SK-N-SH treated with all-trans-retinoic acid at 6 μM for 48 hours (cell line): Measurements from ENCODE around the gene HAPLN3.

Source experiments
- ARNTL ChIP-seq: fragments of 450-650 bp; formaldehyde crosslinking; IDR thresholded peaks from 2 replicates; pipeline ENCODE4 v1.5.0; 2020; ENCODE audit warnings: low read depth, mild to moderate bottlenecking, moderate library complexity, borderline replicate concordance
- BACH2 ChIP-seq: fragments of 250-450 bp; sonication (Bioruptor Pico); IDR thresholded peaks from 2 replicates; pipeline ENCODE4 v1.9.0; 2021; ENCODE audit warnings: mild to moderate bottlenecking, borderline replicate concordance
- PATZ1 ChIP-seq: fragments of 250-450 bp; sonication (Bioruptor Pico); IDR thresholded peaks from 2 replicates; pipeline ENCODE4 v1.8.0; 2020; ENCODE audit warnings: mild to moderate bottlenecking, moderate library complexity, borderline replicate concordance
- SNAI2 ChIP-seq: fragments of 250-450 bp; sonication (Bioruptor Pico); IDR thresholded peaks from 2 replicates; pipeline ENCODE4 v1.5.0; 2020; ENCODE audit warnings: mild to moderate bottlenecking, moderate library complexity
- TSHZ2 ChIP-seq: fragments of 250-450 bp; sonication (Bioruptor Pico); IDR thresholded peaks from 2 replicates; pipeline ENCODE4 v1.5.0; 2020; ENCODE audit warnings: mild to moderate bottlenecking, moderate library complexity
- ZFP30 ChIP-seq: fragments of 450-650 bp; formaldehyde crosslinking; IDR thresholded peaks from 2 replicates; pipeline ENCODE4 v1.5.0; 2022; ENCODE audit warnings: mild to moderate bottlenecking, moderate library complexity
- ZNF70 ChIP-seq: fragments of 450-650 bp; formaldehyde crosslinking; IDR thresholded peaks from 2 replicates; pipeline ENCODE4 v1.5.0; 2020; ENCODE audit warnings: mild to moderate bottlenecking, moderate library complexity

- TF ChIP-seq ARNTL (CRISPR knock-in tag) (no peak), PATZ1 (CRISPR knock-in tag) (no peak), BACH2 (no peak), ZFP30 (CRISPR knock-in tag) (no peak), TSHZ2 (CRISPR knock-in tag) (no peak), SNAI2 (CRISPR knock-in tag) (no peak), ZNF70 (CRISPR knock-in tag) (no peak)
Measured at GRCh38 chr15:88900309-88900981, 5.1 kb upstream of the HAPLN3 start.
